Measurements from ENCODE around the gene CCDC107. TPM values are rescaled to one million over a fixed set of nuclear protein-coding genes. Genes with fewer than 3 reads are reported as not detected.
A peak's percentile ranks its signal among the peaks of the same experiment; 100 is the strongest.

Gene CCDC107
- total RNA-seq, 1 experiment from 2014 or later = 34.9 TPM

DNA sequence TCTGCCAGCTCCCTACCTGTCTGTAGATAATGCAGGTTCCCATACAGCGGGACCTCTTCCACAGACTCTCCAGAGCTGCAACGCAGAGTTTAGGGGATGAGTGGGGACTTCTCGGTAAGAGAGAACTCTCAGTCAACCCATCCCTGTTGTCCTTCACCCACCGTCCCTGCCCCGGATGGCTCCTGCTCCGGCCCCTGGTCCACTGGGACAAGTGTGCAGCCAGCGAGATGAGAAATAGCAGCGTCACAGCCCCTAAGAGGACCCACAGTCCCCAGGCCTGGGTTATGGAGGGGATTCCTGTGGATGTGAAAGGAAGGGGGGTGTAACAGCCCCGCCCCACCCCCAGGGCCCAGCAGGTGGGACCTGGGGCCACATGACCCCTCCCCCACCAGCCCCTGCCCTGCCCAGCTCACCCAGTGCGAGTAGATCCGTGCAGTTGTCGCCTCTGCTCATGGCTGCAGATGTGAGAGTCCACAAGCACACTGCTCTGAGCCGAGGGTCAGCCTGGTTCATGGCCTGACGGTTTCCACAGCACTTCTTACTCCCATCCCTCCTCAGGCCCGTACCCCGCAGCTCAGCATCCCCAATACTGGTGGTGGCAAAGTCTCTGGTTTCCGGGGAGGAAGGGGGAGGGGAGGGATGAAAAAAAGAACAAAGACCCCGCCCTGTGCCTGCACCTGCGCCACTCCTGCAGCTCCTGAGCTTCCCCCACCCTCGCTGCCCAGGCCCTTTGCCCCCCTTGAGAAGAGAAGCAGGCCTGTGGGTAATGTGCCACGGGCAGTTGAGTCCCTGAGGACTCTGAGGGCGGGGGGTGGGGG is 7.5 kb upstream of the CCDC107 start, which contains the start of gene SIT1:
Gene SIT1, minus strand, starts transcription at position 591 of the 818 bp plus-strand sequence. Its CDS starts 78 bp downstream, at position 513.
- Histone ChIP-seq H3K79me2 (ENCODE audit: low read length) (no peaks in the 10 kb centered on the region), H3K27ac (ENCODE audit: low read length) (no peak within 1 kb of the TSS), H3F3A (ENCODE audit: low read length, unreplicated experiment) (no peaks in the 10 kb centered on the region), H2AFZ (ENCODE audit: low read length) (no peak within 1 kb of the TSS), H3K27me3 (ENCODE audit: low read length) (no peaks in the 10 kb centered on the region), H3K36me3 (ENCODE audit: low read depth, low read length) (no peaks in the 10 kb centered on the region), H3K4me2 (ENCODE audit: low read length) (0 out of 2 replicates have a peak within 1 kb of the TSS, but pooled peaks have one; percentile 68), H3K9me2 (replicated peaks; ENCODE audit: low read length) (no peaks in the 10 kb centered on the region), H3K4me3 (ENCODE audit: low read length) (no peak within 1 kb of the TSS), H3K4me1 (ENCODE audit: insufficient read depth, low read length) (peaks cover 18% of the 10 kb centered on the region), H3K9me3 (ENCODE audit: low read length) (no peaks in the 10 kb centered on the region), H3K9ac (ENCODE audit: low read length) (no peak within 1 kb of the TSS), H4K20me1 (ENCODE audit: low read length) (no peaks in the 10 kb centered on the region)
- BruUV-seq (replicated peaks) = no TSS peak
- no peak for DNase-seq
- ChIA-PET CTCF (no interaction called here), POLR2A (ENCODE audit: unreplicated experiment) (no interaction called here)
- ATAC-seq = no peak
- TF ChIP-seq EZH2 (IDR thresholded peaks at IDR 0.05; ENCODE audit: low read length, unreplicated experiment) (no peak), EZH2phosphoT487 (IDR thresholded peaks at IDR 0.05; ENCODE audit: borderline replicate concordance, low read length) (no peak)
- TF ChIP-seq, protein P1, sequence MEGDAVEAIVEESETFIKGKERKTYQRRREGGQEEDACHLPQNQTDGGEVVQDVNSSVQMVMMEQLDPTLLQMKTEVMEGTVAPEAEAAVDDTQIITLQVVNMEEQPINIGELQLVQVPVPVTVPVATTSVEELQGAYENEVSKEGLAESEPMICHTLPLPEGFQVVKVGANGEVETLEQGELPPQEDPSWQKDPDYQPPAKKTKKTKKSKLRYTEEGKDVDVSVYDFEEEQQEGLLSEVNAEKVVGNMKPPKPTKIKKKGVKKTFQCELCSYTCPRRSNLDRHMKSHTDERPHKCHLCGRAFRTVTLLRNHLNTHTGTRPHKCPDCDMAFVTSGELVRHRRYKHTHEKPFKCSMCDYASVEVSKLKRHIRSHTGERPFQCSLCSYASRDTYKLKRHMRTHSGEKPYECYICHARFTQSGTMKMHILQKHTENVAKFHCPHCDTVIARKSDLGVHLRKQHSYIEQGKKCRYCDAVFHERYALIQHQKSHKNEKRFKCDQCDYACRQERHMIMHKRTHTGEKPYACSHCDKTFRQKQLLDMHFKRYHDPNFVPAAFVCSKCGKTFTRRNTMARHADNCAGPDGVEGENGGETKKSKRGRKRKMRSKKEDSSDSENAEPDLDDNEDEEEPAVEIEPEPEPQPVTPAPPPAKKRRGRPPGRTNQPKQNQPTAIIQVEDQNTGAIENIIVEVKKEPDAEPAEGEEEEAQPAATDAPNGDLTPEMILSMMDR (conservative IDR thresholded peaks at IDR 0.05; ENCODE audit: low read depth, low read length) = no peak
- intact Hi-C loops (cut with micrococcal nuclease) = loop anchor here (10.0 kb wide), 1 partner anchor 144 kb away; the partner anchor contains the start of gene NPR2

DNA sequence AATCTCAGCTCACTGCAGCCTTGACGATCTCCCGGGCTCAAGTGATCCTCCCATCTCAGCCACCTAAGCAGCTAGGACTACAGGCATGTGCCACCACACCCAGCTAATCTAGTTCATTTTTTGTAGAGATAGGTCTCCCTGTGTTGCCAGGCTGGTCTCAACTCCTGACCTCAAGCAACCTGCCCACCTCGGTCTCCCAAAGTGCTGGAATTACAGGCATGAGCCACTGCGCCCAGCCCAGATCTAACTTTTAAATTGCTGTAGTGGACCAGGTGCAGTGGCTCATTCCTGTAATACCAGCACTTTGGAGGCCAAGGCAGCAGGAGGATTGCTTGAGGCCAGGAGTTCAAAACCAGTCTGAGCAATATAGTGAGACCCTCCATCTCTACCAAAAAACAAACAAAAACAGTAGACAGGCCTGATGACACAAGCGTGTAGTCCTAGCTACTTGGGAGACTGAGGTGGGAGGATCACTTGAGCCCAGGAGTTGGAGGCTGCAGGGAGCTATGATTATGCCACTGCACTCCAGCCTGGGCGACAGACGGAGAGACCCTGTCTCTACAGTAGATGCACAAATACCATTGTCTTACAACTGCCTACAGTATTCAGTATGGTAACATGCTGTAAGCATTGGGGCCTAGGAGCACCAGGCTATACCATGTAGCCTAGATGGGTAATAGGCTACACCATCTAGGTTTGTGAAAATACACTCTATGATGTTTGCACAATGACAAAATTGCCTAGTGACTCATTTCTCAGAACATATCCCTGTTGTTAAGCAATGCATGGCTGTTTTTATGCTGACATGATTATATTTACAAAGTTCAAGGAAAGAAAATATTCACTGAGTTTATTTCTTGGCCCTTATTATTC is 5.9 kb upstream of the CCDC107 start:
- intact Hi-C loops (cut with micrococcal nuclease) = loop anchor here (10.0 kb wide), 1 partner anchor 143 kb away; the partner anchor contains the start of gene NPR2
- Histone ChIP-seq H3K9me2 (replicated peaks; ENCODE audit: low read length) (no peaks in the 10 kb centered on the region), H2AFZ (ENCODE audit: low read length) (no peak overlapping the region), H3K9me3 (ENCODE audit: low read length) (no peaks in the 10 kb centered on the region), H3K79me2 (ENCODE audit: low read length) (no peaks in the 10 kb centered on the region), H3K4me2 (ENCODE audit: low read length) (peak overlapping the region; percentile 68), H3K4me3 (ENCODE audit: low read length) (no peak overlapping the region), H3K36me3 (ENCODE audit: low read depth, low read length) (no peaks in the 10 kb centered on the region), H3K27ac (ENCODE audit: low read length) (peak overlapping the region; percentile 69), H4K20me1 (ENCODE audit: low read length) (no peaks in the 10 kb centered on the region), H3K27me3 (ENCODE audit: low read length) (no peaks in the 10 kb centered on the region), H3F3A (ENCODE audit: low read length, unreplicated experiment) (no peaks in the 10 kb centered on the region), H3K4me1 (ENCODE audit: insufficient read depth, low read length) (peaks cover 18% of the 10 kb centered on the region), H3K9ac (ENCODE audit: low read length) (no peak overlapping the region)
- no TSS peak for BruUV-seq (replicated peaks)
- no peak for TF ChIP-seq EZH2 (IDR thresholded peaks at IDR 0.05; ENCODE audit: low read length, unreplicated experiment)
- TF ChIP-seq, protein P1 (conservative IDR thresholded peaks at IDR 0.05; ENCODE audit: low read depth, low read length) = no peak
- TF ChIP-seq EZH2phosphoT487 (IDR thresholded peaks at IDR 0.05; ENCODE audit: borderline replicate concordance, low read length) = no peak
- CTCF ChIA-PET = no interaction called here
- DNase-seq (peak; percentile 83), ATAC-seq (peak; percentile 92)
- POLR2A ChIA-PET (ENCODE audit: unreplicated experiment) = no interaction called here

All from PC-3 (cell line).